Measurements from ENCODE around the gene BRDT.
"Not testable (repeated sequence)": the region's sequence is repeated elsewhere in the genome, so short reads cannot be mapped to it uniquely, and the experiment has no call there.

BRDT gene

DNA sequence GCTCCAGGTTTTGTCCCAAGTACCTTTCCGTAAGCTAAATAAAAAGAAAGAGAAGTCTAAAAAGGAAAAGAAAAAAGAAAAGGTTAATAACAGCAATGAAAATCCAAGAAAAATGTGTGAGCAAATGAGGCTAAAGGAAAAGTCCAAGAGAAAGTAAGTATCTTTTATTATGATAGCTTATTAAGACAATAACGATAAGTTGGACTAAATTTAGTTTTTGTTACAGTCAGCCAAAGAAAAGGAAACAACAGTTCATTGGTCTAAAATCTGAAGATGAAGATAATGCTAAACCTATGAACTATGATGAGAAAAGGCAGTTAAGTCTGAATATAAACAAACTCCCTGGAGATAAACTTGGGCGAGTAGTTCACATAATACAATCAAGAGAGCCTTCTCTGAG lies 31.5 kb downstream of the BRDT start:
- no peak for DNase-seq
- intact Hi-C loops (cut with DNase I): no loop called here

DNA sequence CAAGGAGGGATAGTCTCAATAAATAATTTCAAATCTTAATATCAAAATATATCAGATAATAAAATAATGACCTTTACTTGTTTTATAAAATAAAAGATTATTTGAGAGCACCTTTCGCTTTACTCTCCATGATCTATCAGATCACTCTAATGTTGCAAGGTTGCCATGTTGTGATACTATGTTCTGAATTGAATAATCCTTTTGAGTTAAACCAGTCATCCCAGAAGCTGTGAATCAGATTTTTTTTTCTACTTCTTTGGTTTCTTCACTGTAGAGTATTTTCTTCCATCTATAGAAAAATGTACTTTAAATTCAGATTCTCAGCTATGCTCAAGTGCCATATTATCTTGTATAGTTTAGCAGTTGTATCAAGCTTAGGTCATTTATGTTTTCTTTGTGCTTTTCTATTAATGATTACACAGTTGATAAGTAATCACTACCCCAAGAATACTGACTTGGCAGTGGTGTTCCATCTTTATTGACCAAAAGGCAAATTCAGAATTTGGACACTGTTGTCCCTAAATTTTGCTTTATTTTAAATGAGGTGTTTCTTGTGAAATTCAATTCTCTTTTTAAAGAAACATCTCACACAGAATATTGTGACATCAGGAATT lies 32.9 kb downstream of the BRDT start:
- DNase-seq: no peak
- intact Hi-C loops (cut with DNase I): no loop called here

GRCh38 chr1:91993256-91993655 lies 44.1 kb downstream of the BRDT start:
- no peak for DNase-seq
- intact Hi-C loops (cut with DNase I): loop anchor here (10.0 kb wide), 1 partner anchor 632 kb away; no protein-coding TSS in a partner anchor

DNA sequence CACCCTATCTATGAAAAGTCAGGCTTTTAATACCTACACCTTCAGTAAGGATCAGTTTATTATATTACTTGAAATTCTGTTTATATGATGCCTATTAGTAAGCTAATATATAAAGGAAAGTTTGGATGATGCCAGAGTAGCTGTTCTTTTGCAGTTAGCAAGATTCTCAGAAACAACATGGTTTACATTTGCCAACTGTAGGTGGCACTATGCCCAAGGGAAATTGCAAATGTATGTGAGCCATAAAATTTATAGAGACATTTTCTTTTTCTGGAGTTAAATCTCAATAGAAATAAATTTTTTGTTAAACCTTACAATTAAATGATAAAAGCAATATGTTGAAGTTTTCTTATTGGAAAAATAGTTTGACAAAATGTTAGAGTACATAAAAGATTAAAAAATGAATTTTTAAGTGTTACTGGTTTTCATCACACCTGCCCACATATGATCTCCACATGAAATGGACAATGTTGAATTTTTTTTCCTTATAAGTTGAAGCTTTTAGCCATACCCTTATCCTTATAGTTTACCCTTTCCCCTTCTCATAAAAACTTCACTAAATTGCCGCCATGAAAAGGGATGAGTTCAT lies 48.5 kb downstream of the BRDT start:
- peak in 2 of 10 donors; percentile 30 to 42 for DNase-seq
- intact Hi-C loops (cut with DNase I): loop anchor here (5.0 to 10.0 kb wide), 2 partner anchors 295 to 627 kb away; no protein-coding TSS in a partner anchor

- intact Hi-C loops (cut with DNase I): no loop called here
These were observed 54.9 kb downstream of the BRDT start for GRCh38 chr1:92004129-92004528.

DNA sequence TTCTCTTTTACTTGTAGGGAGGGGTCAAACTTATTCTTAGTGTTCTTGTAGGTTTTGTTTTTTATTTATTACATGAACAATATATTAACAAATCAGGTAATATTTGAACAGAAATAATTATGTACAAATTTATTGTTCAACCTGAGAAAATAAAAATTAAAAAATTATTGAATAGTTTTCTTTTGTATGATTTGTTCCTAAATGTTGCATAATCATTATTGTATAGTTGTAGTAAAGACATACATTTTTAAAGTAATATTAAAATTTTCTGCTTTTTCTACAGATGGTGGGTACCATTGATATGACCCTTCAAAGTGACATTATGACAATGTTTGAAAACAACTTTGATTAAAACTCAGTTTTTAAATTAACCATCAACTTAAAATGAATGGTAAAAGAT lies 64.7 kb downstream of the BRDT start:
- intact Hi-C loops (cut with DNase I): no loop called here

More at GRCh38 chr1:92004129-92004528, 54.9 kb downstream of the BRDT start:
- DNase-seq: no peak

DNA sequence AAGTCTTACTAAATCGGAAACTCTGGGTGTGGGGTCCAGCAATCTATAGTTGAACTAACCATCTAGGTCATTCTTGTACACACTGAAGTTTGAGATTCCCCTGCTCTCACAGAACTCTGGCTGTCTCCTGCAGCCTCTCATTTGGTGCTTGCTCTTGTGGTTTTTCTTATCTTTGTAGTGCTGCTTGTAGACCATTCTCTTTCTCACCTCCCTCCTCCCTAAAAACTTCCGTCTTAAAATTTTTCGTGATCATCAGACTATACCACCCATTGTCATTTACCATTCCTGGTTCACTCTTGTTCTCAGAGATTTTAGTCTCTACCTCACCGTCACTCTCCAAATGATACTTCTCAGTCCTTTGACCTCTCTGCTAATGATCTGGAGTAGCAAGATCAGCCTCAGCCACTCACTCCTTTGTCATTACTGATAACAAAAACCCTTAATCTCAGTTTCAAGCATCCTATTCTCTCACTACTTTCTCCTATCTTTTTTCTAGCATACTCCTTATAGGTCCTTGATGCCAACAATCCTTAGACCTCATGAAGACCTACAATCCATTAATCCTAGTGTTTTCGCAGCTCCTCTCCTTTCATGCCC lies 67.6 kb downstream of the BRDT start:
- intact Hi-C loops (cut with DNase I): no loop called here
- DNase-seq: no peak

More for the DNA sequence above, 64.7 kb downstream of the BRDT start:
- no peak for DNase-seq

GRCh38 chr1:92017656-92018055 lies 68.5 kb downstream of the BRDT start:
- intact Hi-C loops (cut with DNase I): no loop called here
- DNase-seq: no peak

DNA sequence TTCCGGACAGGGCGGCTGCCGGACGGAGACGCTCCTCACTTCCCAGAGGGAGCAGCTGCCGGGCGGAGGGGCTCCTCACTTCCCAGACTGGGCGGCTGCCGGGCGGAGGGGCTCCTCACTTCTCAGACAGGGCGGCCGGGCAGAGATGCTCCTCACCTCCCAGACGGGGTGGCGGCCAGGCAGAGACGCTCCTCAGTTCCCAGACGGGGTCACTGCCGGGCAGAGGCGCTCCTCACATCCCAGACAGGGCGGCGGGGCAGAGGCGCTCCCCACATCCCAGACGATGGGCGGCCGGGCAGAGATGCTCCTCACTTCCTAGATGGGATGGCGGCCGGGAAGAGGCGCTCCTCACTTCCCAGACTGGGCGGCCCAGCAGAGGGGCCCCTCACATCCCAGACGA lies 76.8 kb downstream of the BRDT start:
- intact Hi-C loops (cut with DNase I): not testable (repeated sequence)

DNA sequence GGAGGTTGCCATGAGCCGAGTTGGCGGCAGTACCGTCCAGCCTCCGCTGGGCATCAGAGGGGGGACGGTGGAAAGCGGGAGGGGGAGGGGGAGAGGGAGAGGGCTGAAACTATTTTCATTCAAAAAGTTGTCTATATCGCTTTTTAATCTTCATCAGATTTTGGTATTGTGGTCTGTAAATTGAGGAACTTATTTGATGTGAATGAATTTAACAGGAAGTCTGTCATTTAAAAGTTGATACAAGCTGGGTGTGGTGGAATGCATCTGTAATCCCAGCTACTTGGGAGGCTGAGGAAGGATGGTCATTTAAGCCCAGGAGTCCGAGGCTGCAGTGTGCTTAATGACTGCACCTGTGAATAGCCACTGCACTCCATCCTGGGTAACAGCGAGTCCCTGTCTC lies 77.6 kb downstream of the BRDT start:
- intact Hi-C loops (cut with DNase I): no loop called here
- no peak for DNase-seq

More for the DNA sequence above, 76.8 kb downstream of the BRDT start:
- peak in 1 of 10 donors; percentile 64 for DNase-seq

- intact Hi-C loops (cut with DNase I): no loop called here
- DNase-seq: peak in 2 of 10 donors; percentile 50 to 85
These were observed 80.2 kb downstream of the BRDT start for GRCh38 chr1:92029241-92029922.

DNA sequence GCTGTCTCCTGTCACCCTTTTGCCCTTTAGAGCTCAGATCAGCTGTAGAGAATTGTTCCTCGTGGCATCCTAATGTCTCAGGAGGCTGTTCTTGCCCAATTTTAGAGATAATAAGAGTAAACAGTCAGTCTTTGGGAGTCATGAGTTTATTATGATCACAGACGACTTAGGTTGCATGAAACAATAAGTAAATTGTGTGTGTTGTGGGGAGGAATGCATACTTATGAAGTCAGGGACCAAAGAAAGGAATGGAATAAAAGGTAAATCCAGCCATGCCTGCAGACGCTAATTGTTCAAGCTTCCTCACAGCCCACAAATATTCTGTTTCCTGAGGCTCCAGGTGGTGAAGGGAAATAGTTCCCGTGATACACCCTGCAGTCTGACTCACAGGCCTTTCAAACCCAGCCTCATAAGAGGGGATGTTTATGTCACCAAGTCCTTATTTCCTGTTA lies 81.5 kb downstream of the BRDT start:
- intact Hi-C loops (cut with DNase I): no loop called here
- no peak for DNase-seq

GRCh38 chr1:92031281-92032110 lies 82.3 kb downstream of the BRDT start:
- intact Hi-C loops (cut with DNase I): no loop called here
- DNase-seq: no peak

DNA sequence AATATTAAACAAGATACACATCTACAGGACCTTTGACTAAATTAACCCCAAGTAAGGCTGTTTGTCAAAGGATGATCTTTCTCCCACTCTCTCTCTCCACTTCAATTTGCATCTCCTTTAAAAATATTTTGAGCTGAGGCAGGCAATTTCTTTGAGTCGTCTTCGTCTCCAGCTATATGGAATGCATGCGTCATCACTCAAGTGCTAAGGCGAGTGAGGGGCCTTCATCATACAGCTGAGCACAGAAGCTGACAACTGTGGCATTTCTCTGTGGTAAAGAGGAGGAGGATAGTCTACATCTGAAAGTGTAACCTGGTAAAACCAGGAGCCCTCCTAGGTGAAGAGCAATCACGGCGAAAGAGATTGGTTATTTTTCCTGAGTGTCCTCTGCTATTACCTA lies 88.2 kb downstream of the BRDT start:
- intact Hi-C loops (cut with DNase I): no loop called here
- no peak for DNase-seq

DNA sequence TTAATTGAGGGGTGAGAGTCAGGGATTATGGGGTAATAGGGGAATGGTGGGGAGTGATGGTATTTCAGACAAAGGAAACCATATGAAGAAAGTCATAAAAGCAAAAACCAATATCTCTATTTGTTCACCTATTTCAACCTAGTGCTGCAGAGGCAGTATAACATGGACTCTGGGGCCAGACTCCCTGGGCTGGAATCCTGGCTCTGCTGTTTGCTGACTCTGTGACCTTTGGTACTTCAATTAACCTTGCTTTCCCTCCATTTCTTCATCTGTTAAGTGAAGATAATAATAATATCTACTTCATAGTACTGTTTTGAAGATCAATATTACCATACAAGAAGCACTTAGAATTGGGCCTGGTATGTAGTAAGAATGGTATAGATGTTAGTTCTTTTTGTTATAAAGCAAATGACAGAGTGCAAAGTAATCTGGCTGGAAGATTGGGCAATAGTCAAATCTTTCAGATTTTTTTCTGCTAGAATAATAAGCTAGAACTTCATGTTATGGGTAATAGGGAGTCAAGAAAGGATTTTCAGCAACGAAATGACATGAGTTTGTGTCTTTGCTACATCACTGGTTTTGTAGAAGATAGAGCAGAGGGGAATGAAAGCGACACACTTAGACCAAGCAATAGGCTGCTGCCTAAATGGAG lies 89.6 kb downstream of the BRDT start:
- intact Hi-C loops (cut with DNase I): no loop called here
- DNase-seq: no peak

GRCh38 chr1:92040971-92041370 lies 91.8 kb downstream of the BRDT start:
- DNase-seq: no peak
- intact Hi-C loops (cut with DNase I): no loop called here

- no peak for DNase-seq
- intact Hi-C loops (cut with DNase I): no loop called here
These were observed 94.4 kb downstream of the BRDT start for GRCh38 chr1:92043621-92044020.

DNA sequence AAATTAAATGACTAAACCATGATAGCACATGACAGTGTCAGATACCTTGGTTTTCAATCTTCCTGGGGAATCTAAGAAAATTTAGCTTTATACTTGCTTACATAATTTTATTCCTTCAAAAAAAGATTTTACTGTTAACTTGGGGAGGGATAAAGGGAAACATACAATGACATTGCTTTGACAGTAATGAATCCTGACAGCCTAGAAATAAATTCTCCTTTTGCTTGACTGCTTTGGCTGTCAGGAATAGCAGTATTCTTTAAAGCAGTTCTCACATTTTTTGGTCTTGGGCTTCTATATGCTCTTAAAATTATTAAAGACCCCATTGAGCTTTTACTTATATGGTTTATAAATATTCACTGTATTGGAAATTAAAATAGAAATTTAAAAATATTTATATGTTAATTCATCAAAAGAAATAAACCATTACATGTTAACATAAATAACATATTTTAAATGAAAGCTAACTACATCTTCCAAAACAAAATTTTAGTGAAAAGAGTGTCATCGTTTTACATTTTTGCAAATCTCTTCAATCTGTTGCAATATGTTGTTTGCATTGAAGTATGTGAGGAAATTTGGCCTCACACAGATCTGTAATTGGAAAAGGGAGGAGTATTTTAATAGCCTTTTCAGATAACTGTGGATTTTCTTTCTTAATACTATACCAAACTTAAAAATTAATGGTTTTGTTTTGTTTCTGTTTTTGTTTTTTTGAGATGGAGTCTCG lies 96.7 kb downstream of the BRDT start:
- intact Hi-C loops (cut with DNase I): no loop called here
- no peak for DNase-seq

DNA sequence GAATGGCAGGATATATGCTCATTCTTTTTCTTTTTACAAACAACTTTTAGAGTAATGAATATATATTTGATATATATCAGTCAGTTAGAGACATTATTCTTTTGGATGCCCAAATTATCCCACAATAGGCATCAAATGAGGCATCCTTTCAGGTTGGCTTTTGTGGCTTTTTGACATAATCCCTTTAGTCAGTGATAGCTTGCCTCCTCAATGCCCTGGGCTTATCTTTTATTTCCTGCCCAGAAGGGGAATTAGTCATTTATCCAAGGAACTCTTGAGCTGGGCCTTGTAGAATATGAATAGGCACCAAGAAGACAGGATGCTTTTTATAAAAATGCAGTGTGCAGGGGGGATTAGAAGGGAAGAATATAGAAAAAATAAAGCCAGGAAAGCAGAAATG lies 102.7 kb downstream of the BRDT start:
- no peak for DNase-seq
- intact Hi-C loops (cut with DNase I): no loop called here

Data from posterior cingulate gyrus (tissue), 11 donors.